ENCODE data around the gene PDGFC.

DNA sequence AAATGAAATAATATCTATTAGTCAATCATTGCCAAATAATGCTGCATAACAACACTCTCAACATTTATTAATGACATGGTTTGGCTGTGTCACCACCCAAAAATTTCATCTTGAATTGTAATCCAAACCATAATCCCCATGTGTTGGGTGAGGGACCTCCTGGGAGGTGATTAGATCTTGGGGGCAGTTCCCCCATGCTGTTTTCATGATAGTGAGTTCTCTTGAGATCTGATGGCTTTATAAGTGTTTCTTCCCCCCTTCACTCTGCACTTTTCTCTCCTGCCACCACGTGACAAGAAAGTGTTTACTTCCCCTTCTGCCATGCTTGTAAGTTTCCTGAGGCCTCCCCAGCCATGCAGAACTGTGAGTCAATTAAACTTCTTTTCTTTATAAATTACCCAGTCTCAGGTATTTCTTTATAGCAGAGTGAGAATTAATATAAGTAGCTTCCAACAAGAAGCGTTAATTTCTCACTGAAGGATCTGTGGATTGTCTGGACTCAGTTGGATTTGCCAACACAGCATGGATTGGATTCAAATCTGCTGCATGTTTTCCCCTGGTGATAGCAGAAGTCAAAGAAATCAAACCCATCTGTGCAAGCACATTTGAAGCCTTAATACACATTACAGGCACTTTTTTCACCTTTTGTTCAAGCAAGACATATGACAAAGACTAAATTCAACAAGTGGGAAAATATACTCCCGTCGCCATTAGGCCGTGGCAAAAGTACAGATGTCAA, 216.6 kb downstream of the PDGFC start:
- no peak for TF ChIP-seq ZNF396 (CRISPR knock-in tag; IDR thresholded peaks at IDR 0.05; ENCODE audit: borderline replicate concordance)
- TF ChIP-seq, protein P1, sequence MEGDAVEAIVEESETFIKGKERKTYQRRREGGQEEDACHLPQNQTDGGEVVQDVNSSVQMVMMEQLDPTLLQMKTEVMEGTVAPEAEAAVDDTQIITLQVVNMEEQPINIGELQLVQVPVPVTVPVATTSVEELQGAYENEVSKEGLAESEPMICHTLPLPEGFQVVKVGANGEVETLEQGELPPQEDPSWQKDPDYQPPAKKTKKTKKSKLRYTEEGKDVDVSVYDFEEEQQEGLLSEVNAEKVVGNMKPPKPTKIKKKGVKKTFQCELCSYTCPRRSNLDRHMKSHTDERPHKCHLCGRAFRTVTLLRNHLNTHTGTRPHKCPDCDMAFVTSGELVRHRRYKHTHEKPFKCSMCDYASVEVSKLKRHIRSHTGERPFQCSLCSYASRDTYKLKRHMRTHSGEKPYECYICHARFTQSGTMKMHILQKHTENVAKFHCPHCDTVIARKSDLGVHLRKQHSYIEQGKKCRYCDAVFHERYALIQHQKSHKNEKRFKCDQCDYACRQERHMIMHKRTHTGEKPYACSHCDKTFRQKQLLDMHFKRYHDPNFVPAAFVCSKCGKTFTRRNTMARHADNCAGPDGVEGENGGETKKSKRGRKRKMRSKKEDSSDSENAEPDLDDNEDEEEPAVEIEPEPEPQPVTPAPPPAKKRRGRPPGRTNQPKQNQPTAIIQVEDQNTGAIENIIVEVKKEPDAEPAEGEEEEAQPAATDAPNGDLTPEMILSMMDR (IDR thresholded peaks at IDR 0.05) = no peak
- no peak for TF ChIP-seq JUN (CRISPR knock-in tag; IDR thresholded peaks at IDR 0.05)
- TF ChIP-seq NR3C1 (CRISPR knock-in tag; conservative IDR thresholded peaks at IDR 0.05; ENCODE audit: low read depth) = no peak
- TF ChIP-seq, protein P2, sequence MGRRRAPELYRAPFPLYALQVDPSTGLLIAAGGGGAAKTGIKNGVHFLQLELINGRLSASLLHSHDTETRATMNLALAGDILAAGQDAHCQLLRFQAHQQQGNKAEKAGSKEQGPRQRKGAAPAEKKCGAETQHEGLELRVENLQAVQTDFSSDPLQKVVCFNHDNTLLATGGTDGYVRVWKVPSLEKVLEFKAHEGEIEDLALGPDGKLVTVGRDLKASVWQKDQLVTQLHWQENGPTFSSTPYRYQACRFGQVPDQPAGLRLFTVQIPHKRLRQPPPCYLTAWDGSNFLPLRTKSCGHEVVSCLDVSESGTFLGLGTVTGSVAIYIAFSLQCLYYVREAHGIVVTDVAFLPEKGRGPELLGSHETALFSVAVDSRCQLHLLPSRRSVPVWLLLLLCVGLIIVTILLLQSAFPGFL (CRISPR knock-in tag; IDR thresholded peaks at IDR 0.05; ENCODE audit: borderline replicate concordance) = no peak
- TF ChIP-seq, protein P3, sequence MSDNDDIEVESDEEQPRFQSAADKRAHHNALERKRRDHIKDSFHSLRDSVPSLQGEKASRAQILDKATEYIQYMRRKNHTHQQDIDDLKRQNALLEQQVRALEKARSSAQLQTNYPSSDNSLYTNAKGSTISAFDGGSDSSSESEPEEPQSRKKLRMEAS (CRISPR knock-in tag; IDR thresholded peaks at IDR 0.05) = no peak
- TF ChIP-seq, protein P4, sequence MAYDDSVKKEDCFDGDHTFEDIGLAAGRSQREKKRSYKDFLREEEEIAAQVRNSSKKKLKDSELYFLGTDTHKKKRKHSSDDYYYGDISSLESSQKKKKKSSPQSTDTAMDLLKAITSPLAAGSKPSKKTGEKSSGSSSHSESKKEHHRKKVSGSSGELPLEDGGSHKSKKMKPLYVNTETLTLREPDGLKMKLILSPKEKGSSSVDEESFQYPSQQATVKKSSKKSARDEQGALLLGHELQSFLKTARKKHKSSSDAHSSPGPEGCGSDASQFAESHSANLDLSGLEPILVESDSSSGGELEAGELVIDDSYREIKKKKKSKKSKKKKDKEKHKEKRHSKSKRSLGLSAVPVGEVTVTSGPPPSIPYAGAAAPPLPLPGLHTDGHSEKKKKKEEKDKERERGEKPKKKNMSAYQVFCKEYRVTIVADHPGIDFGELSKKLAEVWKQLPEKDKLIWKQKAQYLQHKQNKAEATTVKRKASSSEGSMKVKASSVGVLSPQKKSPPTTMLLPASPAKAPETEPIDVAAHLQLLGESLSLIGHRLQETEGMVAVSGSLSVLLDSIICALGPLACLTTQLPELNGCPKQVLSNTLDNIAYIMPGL (CRISPR knock-in tag; IDR thresholded peaks at IDR 0.05) = no peak
- no peak for TF ChIP-seq FOXJ3 (CRISPR knock-in tag; IDR thresholded peaks at IDR 0.05; ENCODE audit: borderline replicate concordance)

Data from WTC11 (cell line).